Measurements from ENCODE around the gene WNT9B.

Gene WNT9B, protein sequence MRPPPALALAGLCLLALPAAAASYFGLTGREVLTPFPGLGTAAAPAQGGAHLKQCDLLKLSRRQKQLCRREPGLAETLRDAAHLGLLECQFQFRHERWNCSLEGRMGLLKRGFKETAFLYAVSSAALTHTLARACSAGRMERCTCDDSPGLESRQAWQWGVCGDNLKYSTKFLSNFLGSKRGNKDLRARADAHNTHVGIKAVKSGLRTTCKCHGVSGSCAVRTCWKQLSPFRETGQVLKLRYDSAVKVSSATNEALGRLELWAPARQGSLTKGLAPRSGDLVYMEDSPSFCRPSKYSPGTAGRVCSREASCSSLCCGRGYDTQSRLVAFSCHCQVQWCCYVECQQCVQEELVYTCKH

DNA sequence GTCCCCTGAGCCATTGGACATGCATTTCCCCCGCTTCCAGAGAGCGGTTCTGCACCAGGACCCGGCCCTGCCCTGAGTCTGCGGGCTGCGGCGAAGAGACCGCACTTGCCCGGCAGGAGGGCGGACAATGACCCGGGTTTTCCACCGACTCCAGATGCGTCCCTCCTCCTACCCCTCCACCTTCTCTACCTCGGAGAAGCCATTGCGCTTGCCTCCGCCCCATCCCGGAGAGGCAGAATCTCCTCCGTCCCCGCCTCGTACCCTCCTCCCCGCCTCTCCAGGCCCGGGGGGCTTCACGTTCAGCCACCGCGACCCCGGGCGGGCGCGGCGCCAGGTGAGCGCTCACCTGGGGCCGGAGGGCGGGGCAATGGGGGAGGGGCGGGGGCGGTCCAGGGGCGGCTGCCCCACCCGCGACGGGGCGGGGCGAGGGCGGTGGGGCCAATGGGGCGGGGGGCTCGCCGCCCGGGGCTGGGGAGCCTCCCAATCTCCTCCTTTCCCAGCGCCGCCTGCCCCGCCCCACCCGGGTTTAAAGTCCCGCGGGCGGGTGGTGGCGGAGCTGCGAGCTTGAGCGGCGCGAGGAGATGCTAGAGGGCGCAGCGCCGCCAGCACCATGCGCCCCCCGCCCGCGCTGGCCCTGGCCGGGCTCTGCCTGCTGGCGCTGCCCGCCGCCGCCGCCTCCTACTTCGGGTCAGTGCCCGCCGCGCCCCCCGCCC, at the start of gene WNT9B:
TSS of gene WNT9B (plus strand) at position 555 of the 713 bp plus-strand sequence. CDS start at position 611, 56 bp downstream.
- TF ChIP-seq GATA2 (IDR thresholded peaks at IDR 0.05; ENCODE audit: low read depth, low read length) (no peak), GATA3 (IDR thresholded peaks at IDR 0.05; ENCODE audit: low read depth, low read length) (no peak)

DNA sequence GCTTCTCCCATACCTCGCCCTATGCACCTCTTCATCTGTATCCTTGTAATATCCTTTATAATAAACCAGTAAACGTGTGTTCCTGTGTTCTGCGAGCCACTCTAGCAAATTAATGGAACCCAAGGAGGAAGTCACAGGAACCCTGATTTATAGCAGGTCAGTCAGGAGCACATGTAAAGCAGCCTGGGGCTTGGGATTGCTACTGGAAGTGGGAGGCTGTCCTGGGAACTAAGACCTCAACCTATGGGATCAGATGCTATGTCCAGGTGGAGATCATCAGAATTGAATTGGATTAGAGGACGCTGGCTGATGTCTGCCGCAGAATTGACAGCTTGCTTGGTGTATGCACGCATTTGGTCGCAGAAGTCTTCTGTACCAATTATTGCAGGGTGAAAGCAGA, 48.6 kb upstream of the WNT9B start:
- TF ChIP-seq GATA2 (IDR thresholded peaks at IDR 0.05; ENCODE audit: low read depth, low read length) (no peak), GATA3 (IDR thresholded peaks at IDR 0.05; ENCODE audit: low read depth, low read length) (no peak)

DNA sequence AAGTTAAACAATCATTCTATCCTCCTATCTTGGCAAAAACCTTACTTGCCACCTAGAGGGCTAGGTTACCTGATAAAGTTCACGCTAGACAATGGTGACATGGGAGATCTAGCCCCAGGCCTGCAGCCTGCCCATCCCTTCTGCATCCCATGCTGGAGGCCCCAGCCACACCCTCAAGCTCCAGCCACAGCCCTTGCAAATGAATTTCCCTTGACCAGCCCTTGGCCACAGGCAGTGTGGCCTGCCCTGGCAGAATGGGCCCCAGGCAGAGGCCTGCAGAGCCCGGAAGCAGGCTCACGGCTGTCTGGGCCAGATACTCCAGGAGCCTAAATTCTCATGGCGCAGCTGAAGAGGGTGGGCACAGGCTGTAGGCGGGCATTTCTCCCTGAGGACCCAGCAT, 47.8 kb upstream of the WNT9B start:
- no peak for TF ChIP-seq GATA3 (IDR thresholded peaks at IDR 0.05; ENCODE audit: low read depth, low read length)
- TF ChIP-seq GATA2 (IDR thresholded peaks at IDR 0.05; ENCODE audit: low read depth, low read length), result no peak

DNA sequence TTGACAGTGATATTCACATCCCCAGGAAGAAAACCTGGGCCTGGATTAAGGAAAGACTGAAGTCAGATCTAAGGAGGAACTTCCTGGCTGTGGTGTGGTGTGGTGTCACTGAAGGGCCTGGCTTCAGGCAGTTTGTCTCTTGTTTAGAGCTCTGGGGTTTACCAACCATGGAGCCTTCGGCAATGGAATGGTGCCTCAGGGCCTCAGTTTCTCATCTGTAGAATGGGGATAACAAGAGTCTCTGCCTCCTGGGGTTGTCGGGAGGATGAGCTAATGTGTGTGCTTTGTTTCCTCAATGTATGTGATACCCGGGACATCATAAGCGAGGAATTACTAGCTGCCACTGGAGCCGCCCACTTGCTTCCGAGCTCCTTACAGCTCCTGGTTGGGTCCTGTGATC, 45.6 kb upstream of the WNT9B start:
- TF ChIP-seq GATA2 (IDR thresholded peaks at IDR 0.05; ENCODE audit: low read depth, low read length) (no peak), GATA3 (IDR thresholded peaks at IDR 0.05; ENCODE audit: low read depth, low read length) (no peak)

DNA sequence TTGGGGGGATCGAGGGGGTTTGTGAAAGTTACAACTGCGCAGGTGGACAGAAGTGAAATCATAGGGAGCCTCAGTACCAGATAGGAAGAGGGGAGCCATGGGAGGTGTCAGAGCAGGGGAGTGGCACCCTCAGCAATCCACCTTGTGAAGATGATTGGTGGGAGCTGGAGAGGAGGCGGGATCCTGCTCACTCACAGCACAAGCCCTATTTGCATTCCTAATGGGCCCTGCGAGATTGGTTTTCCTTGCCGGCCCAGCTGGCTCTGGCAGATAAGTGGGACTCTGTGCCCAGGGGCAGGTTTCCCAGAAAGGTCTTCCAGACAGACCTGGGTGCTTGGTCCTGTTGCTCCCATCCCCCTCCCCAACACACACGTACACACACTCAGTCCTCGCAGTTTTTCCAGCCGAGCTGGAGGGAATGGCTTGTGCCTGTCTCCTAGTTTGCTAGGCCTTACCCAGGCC, 42.2 kb upstream of the WNT9B start:
- peak; percentile 63 for TF ChIP-seq GATA2 (IDR thresholded peaks at IDR 0.05; ENCODE audit: low read depth, low read length)
- no peak for TF ChIP-seq GATA3 (IDR thresholded peaks at IDR 0.05; ENCODE audit: low read depth, low read length)

DNA sequence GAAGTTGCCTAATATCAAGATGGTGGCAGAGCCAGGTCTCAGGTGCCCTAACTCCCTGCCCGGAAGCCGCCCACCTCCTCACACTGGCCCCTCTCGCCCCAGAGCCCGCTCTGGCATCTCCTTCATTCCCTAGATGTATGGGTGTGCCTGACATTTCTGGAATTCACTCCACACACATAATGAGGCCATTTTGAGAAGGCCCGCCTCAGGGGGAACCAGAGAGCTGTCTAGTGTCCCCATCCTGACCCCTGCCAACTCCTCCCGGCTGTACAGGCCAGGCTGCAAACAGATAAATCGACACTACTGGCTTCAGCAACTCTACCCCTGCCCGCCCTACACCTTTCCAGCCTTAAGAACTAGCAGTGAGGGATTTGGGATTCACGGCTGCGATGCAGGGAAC, 40.5 kb upstream of the WNT9B start:
- no peak for TF ChIP-seq GATA2 (IDR thresholded peaks at IDR 0.05; ENCODE audit: low read depth, low read length)
- no peak for TF ChIP-seq GATA3 (IDR thresholded peaks at IDR 0.05; ENCODE audit: low read depth, low read length)

DNA sequence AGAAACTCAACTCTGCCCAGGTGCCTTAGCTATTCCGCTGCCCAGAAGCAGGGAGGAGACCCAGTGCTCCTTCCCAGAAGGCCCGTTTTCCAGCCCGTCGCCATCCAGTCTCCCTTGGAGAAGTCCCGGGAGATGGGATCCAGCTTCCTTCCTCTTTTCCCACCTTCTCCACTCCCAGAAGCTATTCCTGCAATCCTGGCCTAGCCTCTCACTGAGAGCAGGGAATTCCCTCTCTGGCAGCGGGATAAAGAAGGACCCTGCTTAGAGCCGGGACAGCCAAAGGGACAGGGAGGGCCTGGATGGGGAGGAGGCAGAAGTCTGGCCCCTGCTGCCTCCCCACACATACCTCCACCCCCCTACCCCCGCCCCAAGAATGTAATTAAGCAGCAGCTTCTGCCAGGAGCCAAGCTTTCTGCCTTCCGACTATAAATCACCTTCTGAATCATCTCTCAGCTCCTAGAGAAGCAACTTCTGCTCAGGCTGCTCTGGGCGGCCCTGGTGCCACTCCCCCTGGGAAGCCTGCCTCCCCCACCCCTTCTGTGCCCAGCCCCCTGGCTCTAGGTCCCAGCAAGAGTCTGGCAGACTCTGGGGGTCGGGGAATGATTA, 39.3 kb upstream of the WNT9B start:
- no peak for TF ChIP-seq GATA3 (IDR thresholded peaks at IDR 0.05; ENCODE audit: low read depth, low read length)
- no peak for TF ChIP-seq GATA2 (IDR thresholded peaks at IDR 0.05; ENCODE audit: low read depth, low read length)

DNA sequence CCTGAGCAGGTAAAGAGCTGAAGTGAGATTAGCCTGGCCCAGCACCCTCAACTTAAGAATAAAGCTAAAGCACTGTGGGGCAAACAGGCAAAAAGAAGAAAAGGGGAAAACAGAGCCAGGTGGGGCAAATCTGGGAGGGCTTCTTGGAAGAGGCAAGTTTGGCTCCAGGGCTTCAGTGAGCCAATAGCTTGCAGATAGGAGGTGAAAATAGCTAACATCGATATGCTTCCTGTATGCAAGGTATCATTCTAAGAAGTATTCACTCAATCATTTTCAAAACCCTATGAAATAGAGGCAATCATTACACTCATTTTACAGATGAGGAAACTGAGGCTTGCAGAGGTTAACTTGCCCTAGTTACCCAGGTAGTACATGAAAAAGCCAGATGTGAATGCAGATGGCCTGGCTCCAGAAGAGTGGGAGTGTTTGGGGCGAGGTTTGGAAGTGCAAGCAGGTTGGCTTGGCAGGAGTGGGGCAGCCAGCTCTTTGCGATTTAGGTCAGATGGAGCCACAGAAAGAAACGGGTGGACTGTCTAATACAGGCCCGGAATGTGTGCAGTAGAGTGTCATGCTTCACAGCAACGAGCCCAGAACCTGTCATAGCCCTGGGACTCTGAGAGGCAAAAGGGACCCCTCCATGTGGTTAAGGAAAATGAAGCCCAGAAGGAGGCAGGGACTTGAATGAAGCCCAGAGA, 38.6 kb upstream of the WNT9B start:
- TF ChIP-seq GATA3 (IDR thresholded peaks at IDR 0.05; ENCODE audit: low read depth, low read length), result no peak
- no peak for TF ChIP-seq GATA2 (IDR thresholded peaks at IDR 0.05; ENCODE audit: low read depth, low read length)

DNA sequence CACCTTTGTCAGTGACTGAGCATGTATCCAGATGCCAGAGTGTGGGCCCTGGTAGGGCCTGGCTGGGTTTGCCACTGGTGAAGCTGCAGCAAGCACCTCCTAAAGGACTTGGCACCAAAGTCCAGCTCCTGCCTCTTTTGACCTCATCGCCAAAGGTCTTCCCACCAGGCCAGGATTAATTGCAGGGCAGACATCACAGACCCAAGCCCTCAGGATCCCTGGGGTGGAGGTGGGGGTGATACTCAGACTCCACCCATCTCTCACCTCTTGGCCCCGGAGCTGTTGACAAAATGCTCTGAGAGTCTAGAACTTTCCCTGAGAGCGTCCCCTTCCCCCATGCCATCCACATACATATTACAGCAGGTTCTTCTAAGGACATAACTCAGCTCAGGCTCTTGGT, 37.5 kb upstream of the WNT9B start:
- no peak for TF ChIP-seq GATA2 (IDR thresholded peaks at IDR 0.05; ENCODE audit: low read depth, low read length)
- TF ChIP-seq GATA3 (IDR thresholded peaks at IDR 0.05; ENCODE audit: low read depth, low read length), result no peak

DNA sequence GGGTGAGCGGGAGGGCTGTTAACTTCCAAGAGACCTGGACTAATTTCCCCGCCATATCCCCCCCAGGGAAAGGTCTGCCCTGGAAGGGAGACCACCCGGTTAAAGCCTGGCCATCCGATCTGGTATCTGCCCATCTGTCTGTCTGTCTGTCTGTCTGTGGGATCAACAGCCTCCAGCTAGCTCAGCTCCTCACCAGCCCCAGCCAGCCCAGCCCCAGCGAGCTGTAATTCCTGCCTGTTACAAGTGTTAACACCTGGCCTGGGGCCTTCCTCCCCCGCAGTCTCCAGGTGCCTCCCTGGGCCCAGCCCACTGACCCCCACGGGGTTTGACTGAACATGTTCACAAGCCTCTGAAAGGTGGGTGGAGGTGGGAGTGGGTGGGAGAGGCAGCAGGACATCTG, 36.9 kb upstream of the WNT9B start:
- TF ChIP-seq GATA3 (IDR thresholded peaks at IDR 0.05; ENCODE audit: low read depth, low read length), result no peak
- no peak for TF ChIP-seq GATA2 (IDR thresholded peaks at IDR 0.05; ENCODE audit: low read depth, low read length)

DNA sequence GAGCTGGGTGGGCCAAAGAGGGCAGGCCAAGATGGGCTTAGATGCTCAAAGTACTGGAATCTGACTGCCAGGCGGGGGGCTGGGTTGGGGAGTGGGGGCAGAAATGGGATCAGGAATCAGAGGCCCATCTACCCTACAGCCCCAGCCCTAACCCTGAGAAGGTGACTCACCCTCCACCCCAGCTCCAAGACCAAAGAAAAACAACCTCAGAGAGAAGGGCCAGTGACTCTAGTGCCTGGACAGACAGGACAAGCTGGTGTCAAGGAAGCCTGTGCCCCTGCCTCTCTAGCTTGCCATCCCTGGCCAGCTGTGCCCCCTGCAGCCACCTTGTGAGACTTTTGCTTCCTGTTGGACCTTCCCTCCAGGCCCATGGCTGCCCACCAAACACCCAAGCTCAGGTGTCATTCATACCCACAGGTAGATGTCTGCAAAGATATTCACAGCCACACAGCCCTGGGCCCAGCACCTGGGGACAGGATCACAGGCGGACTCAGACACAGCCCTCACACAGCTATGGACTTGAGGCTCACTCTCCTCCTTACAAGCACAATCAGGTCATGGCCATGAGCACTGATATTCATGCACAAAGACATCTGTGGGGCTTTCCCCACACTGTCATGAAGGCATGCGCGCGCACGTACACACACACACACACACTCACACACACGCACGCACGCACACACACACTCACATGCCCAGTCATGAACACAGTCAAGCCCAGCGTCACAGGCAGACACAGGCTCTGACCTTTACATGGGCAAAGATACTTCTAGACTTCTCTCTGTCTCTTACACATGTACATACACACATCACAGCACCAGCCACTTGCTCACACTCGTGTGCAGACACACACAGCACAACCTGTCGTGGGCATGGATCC, 35.7 kb upstream of the WNT9B start:
- TF ChIP-seq GATA2 (IDR thresholded peaks at IDR 0.05; ENCODE audit: low read depth, low read length) (no peak), GATA3 (IDR thresholded peaks at IDR 0.05; ENCODE audit: low read depth, low read length) (no peak)

DNA sequence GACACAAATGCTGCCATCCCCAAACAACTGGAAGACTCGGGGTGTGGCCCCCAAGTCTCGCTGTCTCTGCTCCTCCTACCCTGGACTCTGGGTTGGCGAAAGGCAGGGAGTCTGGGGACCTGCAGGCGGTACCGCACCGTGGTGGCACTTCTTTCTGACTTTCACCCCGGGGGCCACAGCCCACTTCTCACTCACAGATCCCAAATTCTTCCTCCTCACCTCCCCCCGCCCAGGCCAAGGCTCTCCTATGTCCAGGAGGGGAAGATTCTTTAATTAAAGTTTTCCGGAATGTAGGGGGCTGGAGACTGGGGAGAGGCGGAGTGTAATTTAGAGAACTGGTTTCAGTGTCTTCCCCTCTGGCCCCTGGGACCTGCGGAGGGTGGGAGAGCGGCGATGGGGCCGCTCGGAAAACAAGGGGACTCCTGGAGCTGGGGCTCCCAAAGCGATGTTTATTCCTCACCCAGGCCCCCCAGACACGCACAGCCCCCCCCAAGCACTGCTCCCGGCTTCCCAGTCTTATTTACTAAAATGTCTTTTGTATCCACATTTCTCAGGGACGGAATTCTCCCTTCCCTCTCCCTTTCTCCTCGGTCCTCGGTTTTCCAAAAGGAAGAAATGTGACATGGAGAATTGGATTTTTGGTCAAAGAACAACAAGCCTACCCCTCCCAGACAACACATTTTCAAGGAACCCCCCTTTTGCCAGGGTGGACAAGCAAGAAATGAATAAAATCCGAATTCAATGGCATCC, 34.1 kb upstream of the WNT9B start:
- TF ChIP-seq GATA2 (IDR thresholded peaks at IDR 0.05; ENCODE audit: low read depth, low read length) (no peak), GATA3 (IDR thresholded peaks at IDR 0.05; ENCODE audit: low read depth, low read length) (no peak)

DNA sequence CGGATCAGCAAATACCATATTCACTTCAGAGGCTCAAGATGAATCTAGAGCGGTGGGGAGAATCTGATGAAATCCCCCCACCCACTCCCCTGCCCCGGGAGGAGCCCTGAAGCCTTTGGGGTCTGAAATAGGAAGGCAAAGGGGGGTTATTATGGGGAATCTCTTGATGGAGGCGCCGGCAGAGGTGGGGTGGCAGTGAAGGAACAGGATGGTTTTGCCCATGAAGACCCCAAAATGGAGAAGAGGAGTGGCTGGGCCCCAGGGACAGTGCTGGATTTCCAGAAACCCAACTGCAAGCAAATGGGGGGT, 33.5 kb upstream of the WNT9B start:
- TF ChIP-seq GATA2 (IDR thresholded peaks at IDR 0.05; ENCODE audit: low read depth, low read length) (no peak), GATA3 (IDR thresholded peaks at IDR 0.05; ENCODE audit: low read depth, low read length) (no peak)

Measured in SH-SY5Y (cell line).